GM18951 (cell line): Measurements from ENCODE around the gene TUFT1.

Experiments used
- POLR2A ChIP-seq: IDR thresholded peaks from 4 replicates; pipeline ENCODE4 v1.6.1; 2011; ENCODE audit warnings: mild to moderate bottlenecking; ENCODE audit not compliant: insufficient read length, insufficient read depth; ENCODE audit errors: extremely low read depth
- in situ Hi-C: fragments of 300-500 bp; cut with MboI; formaldehyde crosslinking; loops from one replicate; pipeline ENCODE4 v1.12.0; 2022; ENCODE audit warnings: low sequenced_read_pairs, mixed read lengths, inconsistent platforms; ENCODE audit not compliant: unreplicated experiment

TUFT1 gene, protein sequence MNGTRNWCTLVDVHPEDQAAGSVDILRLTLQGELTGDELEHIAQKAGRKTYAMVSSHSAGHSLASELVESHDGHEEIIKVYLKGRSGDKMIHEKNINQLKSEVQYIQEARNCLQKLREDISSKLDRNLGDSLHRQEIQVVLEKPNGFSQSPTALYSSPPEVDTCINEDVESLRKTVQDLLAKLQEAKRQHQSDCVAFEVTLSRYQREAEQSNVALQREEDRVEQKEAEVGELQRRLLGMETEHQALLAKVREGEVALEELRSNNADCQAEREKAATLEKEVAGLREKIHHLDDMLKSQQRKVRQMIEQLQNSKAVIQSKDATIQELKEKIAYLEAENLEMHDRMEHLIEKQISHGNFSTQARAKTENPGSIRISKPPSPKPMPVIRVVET

DNA sequence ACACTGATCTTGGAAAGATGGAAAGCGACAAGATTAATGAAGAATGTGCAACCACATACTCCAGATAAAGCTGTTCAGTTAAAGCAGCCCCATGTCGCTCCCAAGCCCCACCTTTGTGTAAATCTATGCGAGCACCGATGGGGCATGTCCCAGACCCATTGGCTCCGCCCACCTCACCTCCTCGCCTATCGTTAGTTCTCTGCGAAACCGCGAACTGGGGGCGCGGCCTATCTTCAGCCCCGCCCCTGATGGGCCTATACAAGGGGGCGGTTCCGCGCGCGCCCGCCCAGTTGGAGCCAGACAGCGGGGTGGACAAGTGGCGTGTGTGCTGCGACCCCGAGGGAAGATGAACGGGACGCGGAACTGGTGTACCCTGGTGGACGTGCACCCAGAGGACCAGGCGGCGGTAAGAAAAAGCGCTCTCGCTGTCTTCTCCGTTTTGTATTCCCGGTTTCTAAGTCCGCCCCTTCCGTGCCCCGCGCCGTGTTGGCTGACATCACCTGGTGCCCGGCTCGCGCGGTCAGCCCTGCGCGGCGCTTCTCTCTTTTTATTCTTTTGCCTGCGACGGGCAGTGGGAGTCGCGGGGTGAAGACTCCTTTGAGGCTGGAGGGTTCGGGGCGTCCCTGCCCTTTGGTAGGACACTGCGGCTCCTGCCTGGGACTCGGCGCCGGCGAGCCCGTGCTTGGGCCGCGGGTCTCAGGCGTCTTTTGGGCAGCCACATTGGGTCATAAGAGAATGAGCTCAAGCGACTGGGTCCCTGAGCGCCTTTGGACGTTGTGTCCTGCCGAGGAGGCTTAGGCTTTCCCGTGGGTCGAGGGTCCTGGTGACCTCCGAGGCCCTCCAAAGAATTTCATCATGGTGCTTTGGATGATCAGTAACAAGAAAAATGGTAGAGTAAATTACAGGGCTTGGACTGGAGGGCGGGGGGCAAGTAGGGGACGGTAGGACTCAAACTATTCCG lies at the start of gene TUFT1:
Gene TUFT1 (plus strand): TSS at position 289 of the 961 bp plus-strand sequence. CDS start 58 bp downstream, at position 347.
- peak; percentile 79 for TF ChIP-seq POLR2A
- in situ Hi-C loops, result no loop called here

DNA sequence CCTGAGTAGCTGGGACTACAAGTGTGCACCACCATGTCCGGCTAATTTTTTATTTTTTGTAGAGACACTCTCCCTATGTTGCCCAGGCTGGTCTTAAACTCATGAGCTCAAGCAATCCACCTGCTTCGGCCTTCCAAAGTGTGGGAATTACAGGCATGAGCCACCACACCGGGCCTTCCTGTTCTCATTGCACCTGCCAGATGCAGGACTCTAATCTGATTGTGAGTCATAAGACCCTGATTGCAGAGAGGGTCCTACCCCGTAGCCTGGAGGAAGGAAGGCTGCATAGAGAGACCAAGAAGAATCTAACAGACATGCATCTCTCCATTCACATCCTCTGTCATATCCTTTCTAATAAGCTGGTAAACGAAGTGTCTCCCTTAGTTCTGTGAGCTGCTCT lies 48.5 kb upstream of the TUFT1 start:
- in situ Hi-C loops, result no loop called here
- no peak for TF ChIP-seq POLR2A

DNA sequence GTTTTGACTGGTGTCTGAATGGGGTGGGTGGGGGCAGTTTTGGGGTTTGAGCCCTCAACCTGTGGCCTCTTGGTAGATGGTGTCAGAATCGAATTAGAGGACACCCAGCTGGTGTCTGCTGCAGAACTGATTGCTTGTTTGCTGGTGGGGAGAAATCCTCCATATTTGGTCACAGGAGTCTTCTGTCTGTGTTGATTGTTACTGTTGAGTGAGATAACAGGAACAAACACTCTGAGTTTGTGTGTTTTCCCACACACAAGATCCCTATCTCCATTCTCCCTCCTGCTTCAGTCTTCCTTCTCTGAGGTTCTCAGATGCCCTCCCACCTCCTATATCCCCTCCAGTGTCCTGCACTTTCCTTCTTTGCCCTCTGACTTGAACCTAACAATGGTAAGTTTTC lies 48.0 kb upstream of the TUFT1 start:
- no peak for TF ChIP-seq POLR2A
- in situ Hi-C loops, result no loop called here

DNA sequence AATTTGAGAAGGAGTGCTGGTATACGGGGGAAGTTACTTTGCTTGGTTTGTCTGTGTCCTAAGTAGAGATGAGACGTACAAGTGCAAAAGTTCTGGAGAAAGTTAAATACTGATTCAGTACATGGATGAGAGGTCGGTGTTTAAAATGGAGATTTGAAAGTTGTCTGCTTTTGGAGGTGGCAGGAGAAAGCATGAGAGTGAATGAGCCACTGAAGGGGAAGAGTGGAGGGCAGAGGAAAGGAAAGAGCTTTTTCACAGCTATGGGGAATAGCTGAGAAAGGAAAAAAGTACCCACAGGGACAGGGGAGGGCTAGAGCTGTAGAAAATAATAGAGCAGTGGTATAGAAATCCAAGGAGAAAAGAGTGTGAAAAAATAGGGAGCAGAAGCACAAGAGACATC lies 47.1 kb upstream of the TUFT1 start:
- in situ Hi-C loops, result no loop called here
- no peak for TF ChIP-seq POLR2A

DNA sequence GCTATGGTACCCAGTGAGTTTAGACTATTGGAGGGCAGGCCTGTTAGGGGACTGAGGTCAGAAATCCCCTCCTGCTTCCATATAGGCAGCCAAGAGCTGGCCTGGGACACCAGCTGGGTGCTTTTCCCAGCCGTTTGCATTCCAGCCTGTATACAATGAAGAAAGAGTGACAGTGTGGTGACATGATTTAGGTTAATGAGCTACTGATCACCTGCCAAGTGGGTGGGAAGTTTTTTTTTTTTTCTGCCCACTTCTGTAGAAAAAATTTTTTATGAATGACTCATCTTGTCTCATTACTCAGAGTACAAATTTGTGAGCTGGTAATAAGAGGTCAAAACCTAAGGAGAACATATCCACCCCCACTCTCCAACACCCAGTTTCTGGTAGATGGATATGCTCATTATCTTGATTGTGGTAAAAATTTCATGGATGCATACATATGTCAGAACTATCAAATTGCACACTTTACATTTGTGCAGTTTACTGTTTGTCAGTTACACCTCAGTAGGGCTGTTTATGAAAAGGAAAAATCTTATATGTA lies 45.3 kb upstream of the TUFT1 start:
- TF ChIP-seq POLR2A, result no peak

DNA sequence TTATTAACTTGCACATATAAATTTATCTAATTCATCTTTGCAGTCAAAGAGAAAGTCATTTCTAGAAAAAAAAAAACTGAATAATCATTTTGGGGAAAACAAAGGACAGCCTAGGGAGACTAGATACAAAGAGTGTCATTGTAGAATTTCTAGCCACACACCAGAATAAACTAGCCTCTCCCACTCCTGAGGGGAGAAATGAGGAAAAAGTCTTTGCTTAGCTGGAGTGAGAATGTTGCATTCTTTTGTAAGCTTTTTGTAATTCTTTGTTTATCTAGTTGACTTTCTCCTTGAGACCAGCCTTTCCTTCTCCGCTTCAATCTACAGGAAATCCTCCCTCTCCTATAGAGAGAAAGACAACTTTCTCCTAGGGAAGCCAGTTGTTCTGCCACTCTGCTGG lies 44.8 kb upstream of the TUFT1 start:
- in situ Hi-C loops, result no loop called here

More for the DNA sequence above, 45.3 kb upstream of the TUFT1 start:
- in situ Hi-C loops, result no loop called here

DNA sequence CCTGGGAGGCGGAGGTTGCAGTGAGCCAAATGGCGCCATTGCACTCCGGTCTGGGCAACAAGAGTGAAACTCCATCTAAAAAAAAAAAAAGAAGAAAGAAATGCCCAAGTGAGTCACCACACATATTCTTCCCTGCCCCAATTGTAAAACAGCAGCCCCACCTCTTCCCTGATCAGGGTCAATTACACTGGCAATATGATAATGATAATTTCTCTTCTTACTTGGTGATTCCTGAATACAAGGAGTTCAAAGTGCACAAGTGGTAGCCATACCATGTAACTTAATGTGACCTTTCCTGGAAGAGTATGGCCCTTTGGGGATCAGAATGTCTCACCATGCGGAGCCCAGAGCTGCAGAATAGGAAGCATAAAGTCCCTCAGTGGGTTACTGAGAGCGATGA lies 40.7 kb upstream of the TUFT1 start:
- in situ Hi-C loops, result no loop called here
- TF ChIP-seq POLR2A, result no peak

More for the DNA sequence above, 44.8 kb upstream of the TUFT1 start:
- no peak for TF ChIP-seq POLR2A

DNA sequence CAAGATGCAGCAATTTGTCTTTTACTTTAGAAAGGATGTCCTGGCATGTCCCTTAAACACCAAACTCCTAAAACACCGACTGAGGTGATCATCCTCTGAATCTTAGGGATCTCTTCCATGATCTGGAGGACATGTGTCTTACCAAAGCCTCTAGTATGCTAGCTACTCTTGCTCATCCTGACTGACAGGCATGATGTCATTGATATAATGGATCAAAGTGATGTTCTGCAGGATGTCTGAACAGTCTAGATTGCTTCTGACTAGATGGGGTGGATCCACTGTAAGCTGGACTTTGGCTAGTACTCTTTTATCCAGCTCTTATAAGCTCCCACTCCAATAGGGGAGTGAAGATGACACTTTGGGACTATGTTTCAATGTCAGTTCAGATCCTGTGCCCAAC lies 40.2 kb upstream of the TUFT1 start:
- in situ Hi-C loops, result no loop called here
- no peak for TF ChIP-seq POLR2A

DNA sequence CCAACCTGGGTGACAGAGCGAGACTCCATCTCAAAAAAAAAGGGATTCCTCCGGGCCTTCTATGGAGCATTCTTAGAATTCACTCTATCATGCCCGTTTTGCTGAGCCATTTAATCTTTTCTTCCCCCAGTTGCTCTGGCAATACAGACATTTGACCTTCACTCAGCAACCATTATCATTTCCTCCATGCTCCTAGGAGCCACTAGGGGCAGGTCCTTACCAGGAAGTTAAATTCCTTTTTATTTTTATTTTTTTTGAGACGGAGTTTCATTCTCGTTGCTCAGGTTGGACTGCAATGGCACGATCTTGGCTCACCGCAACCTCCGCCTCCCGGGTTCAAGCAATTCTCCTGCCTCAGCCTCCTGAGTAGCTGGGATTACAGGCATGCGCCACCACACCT lies 38.6 kb upstream of the TUFT1 start:
- in situ Hi-C loops, result no loop called here
- no peak for TF ChIP-seq POLR2A

DNA sequence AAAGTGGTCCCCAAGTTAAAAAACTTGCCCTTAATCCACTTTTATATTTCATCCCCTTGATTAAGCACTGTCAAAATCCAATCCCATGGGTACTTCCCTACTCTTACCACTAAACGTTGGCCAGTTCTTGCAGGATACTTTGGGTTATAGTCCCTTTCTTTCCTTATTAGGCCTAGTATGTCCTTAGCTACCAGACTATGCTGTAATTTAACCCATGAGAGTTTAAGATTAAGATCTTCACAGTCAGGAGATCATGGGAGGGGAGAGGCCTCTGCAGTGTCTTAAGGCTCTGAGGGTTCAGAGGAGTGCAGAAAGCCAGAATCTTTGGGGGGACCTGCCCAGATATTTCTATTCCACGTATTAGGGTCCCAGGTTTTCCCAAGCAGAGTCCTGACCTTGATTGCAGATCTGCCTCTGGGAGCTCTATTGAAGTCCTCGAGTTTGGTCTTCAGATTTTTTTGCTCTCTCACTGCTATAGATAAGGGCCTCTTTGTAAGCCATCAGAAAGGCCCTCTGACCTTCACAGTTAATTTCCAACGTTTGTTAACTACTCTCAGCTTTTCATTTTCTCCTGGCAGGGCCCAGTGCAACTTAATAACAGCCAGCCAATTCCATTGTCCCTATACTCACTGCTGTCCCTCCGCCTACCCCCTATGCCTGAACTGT lies 37.9 kb upstream of the TUFT1 start:
- no peak for TF ChIP-seq POLR2A
- in situ Hi-C loops, result no loop called here

DNA sequence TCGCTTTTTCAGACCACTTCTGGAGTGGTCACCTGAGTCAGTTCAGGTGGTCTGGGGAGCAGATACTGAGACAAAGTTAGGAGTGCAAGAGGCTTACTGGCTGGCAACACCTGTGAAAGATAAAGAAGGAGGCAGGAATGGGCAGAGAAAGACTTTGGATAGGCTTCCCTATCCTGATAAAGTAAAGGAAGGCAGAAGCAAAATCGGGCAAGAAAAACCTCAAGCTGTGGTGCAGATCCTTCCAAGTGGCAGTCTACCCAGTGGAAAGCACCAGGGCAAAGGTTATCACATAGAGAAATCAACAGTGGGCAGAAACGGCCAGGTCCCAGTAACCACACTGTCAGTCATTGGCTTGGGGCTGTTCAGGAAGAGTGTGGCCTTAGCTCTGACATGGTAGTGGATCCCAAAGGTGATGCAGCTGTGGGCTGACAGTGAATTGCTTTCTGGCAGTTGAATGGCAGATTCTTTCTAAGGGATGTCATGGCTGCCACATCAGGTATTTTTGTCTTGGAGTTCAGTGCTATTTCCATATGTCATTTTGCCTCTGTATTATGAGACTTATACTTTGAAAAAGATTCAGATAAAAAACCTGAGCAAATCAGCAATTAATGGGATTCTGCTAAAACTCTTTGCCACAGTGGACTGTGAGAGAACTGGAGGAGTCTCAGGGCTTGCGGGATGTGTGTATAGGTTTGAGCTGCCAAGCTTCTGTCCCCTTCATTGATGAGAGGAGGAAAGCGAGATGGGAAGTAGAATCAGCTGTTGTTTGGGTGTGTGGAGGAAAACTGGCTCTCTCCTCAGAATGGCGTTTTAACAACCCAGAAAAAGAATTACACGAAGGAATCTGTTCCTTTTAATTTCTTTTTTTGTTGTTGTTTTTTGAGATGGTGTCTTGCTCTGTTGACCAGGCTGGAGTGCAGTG lies 37.0 kb upstream of the TUFT1 start:
- TF ChIP-seq POLR2A, result no peak
- in situ Hi-C loops, result no loop called here

DNA sequence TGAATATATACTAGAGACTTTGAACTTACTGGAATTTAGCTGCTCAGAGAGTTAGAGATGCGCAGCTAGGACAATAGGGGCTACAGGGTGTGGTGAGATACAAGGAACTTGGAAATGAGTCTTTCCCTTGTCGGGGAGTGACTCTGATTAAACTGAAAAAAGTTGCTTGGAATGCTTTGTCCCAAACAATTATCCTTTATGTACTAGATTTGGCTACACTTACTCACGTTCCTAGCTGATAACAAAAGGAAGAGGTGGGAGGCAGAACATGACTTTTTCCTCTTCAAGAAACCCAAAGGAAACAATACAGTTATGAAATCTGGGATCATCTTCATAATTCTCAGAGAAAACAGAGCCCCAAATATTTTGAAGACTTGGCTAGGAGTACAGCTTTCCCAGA lies 35.9 kb upstream of the TUFT1 start:
- in situ Hi-C loops, result no loop called here

More for the DNA sequence above, 35.9 kb upstream of the TUFT1 start:
- TF ChIP-seq POLR2A, result no peak
